ENCODE data around the gene TRA2B. TPM values are rescaled to one million over a fixed set of nuclear protein-coding genes. Genes with fewer than 3 reads are reported as not detected.

Gene TRA2B
- 10 to 100 TPM; 84.5 to 98.2 TPM for total RNA-seq
- long read RNA-seq, donor 1, full-length matches to known transcripts: 13 of 15 reads
- long read RNA-seq, donor 1, partial matches to known transcripts: 1 of 15 reads
- long read RNA-seq, donor 1, other reads (novel, unspliced or antisense): 1 of 15 reads
- long read RNA-seq, donor 2, transcript TRA2B-205 (9 exons, 2,952 nt): major isoform, 20 of 34 reads
- long read RNA-seq, donor 2, partial matches to known transcripts: 4 of 34 reads
- long read RNA-seq, donor 2, other reads (novel, unspliced or antisense): 6 of 34 reads

GRCh38 chr3:185937689-185938374 lies at the start of gene TRA2B:
TSS of gene TRA2B (minus strand) at chr3:185938014. CDS start at chr3:185937860, 154 bp downstream.
- intact Hi-C loops (cut with DNase I): no loop called here
- peak; percentile 100 for DNase-seq (ENCODE audit: low spot score)

GRCh38 chr3:185986198-185986777 lies 48.5 kb upstream of the TRA2B start:
- intact Hi-C loops (cut with DNase I): loop anchor here (10.0 kb wide), 3 partner anchors 249 to 549 kb away; no protein-coding TSS in a partner anchor

DNA sequence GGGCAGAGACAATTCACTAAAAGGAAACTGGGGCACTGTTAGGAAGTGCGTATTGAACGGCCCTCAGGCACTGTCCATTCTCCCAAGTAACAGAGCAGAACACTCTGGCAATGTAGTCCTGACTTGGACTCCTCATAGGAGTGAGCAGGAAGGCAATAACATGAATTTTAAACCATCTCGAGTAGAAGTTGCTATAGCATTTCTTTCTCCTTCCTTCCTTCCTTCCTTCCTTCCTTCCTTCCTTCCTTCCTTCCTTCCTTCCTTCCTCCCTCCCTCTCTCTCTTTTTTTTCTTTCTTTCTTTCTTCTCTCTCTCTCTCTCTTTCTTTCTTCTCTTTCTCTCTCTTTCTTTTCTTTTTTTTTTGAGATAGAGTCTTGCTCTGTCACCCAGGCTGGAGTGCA lies 46.4 kb upstream of the TRA2B start:
- intact Hi-C loops (cut with DNase I): loop anchor here (10.0 kb wide), 3 partner anchors 251 to 551 kb away; no protein-coding TSS in a partner anchor
- no peak for DNase-seq (ENCODE audit: low spot score)

More at GRCh38 chr3:185986198-185986777, 48.5 kb upstream of the TRA2B start:
- DNase-seq (ENCODE audit: low spot score): no peak

- no peak for DNase-seq (ENCODE audit: low spot score)
- intact Hi-C loops (cut with DNase I): loop anchor here (10.0 kb wide), 3 partner anchors 251 to 551 kb away; no protein-coding TSS in a partner anchor
These were observed 45.8 kb upstream of the TRA2B start for GRCh38 chr3:185983495-185984141.

DNA sequence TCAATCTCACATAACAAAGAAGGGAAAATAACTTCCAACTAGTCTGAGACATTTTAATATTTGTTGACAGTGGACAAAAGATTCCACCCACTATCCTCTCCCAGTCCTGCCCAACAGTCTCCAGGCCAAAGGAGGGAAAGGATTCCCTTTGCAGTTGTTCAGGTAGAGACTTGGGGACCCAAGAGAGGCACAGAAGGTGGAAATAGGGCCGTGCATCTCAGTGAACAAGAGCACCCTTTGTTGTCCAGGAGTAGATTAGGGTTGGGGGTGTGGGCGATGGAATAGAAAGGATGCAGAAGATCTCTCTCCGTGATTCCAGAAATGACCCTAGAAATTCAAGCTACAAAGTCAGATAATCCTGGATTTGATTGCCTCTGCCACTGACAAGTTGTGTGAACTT lies 44.8 kb upstream of the TRA2B start:
- no peak for DNase-seq (ENCODE audit: low spot score)
- intact Hi-C loops (cut with DNase I): loop anchor here (10.0 kb wide), 3 partner anchors 252 to 552 kb away; no protein-coding TSS in a partner anchor

GRCh38 chr3:185981621-185982020 lies 43.8 kb upstream of the TRA2B start:
- no peak for DNase-seq (ENCODE audit: low spot score)
- intact Hi-C loops (cut with DNase I): loop anchor here (10.0 kb wide), 3 partner anchors 253 to 553 kb away; no protein-coding TSS in a partner anchor

DNA sequence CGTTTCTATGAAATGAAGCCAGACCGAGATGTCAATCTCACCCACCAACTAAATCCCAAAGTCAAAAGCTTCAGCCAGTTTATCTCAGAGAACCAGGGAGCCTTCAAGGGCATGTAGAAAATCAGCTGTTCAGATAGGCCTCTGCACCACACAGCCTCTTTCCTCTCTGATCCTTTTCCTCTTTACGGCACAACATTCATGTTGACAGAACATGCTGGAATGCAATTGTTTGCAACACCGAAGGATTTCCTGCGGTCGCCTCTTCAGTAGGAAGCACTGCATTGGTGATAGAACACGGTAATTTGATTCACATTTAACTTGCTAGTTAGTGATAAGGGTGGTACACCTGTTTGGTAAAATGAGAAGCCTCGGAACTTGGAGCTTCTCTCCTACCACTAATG lies 41.9 kb upstream of the TRA2B start:
- intact Hi-C loops (cut with DNase I): loop anchor here (10.0 kb wide), 3 partner anchors 255 to 555 kb away; no protein-coding TSS in a partner anchor
- no peak for DNase-seq (ENCODE audit: low spot score)

- intact Hi-C loops (cut with DNase I): no loop called here
- DNase-seq (ENCODE audit: low spot score): no peak
These were observed 40.7 kb upstream of the TRA2B start for GRCh38 chr3:185978516-185978915.

DNA sequence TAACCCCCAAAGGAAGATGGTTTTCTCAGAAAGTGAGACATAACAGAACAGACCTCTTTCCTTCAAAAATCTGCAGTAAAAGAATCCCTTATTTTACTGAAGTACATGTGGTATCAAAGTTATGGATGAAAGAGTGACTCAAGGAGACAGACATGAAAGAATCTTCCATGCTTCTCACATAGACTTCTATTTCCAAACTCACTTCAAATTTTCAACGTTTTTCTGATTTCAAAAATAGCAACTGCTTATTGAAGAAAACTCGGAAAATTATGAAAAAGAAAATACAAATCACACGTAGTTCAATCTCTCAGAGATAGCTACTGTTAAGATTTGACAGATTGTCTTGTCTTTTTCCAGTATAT lies 39.8 kb upstream of the TRA2B start:
- no peak for DNase-seq (ENCODE audit: low spot score)
- intact Hi-C loops (cut with DNase I): no loop called here

GRCh38 chr3:185976977-185977678 lies 39.3 kb upstream of the TRA2B start:
- intact Hi-C loops (cut with DNase I): no loop called here
- DNase-seq (ENCODE audit: low spot score): peak; percentile 94

DNA sequence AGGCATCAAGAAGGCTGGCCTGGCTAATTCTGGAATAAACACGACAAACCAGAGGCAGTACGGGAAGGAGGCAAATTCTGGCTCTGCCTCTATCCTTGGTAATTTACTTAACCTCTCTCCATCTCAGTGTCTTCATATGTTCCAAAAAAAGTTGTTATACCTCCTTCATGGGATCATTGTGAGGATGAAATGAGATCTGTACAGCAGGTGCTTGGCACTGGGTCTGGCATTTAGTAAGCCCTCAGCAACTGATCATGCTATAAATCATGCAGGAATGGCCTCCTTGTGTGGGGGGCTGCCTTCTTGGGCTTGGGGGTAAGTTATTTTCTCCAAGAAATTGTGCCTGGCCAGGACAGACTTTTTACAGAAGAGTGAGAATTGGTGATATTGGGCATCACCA lies 38.3 kb upstream of the TRA2B start:
- intact Hi-C loops (cut with DNase I): no loop called here
- no peak for DNase-seq (ENCODE audit: low spot score)

GRCh38 chr3:185971579-185971978 lies 33.8 kb upstream of the TRA2B start:
- no peak for DNase-seq (ENCODE audit: low spot score)
- intact Hi-C loops (cut with DNase I): no loop called here

- intact Hi-C loops (cut with DNase I): no loop called here
- DNase-seq (ENCODE audit: low spot score): no peak
These were observed 30.4 kb upstream of the TRA2B start for GRCh38 chr3:185968168-185968567.

DNA sequence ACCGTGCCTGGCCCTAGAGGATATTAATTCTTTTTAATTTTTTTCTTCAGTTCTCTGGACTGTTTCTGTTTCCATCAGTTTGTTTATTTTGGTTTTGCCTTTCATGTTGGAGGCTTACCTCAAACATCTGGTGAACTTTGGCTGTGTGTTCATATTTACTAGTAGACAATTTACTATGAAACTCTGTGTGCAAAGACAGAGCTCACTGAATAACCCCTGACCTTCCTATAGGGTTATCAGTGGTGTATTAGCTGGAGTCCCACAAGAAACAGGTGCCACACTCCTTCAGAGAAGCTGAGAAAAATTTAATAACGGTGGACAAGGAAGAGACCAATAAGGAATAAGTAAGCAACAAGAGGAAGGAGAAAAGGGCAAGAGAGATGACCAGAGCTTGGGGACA lies 28.8 kb upstream of the TRA2B start:
- intact Hi-C loops (cut with DNase I): no loop called here
- no peak for DNase-seq (ENCODE audit: low spot score)

DNA sequence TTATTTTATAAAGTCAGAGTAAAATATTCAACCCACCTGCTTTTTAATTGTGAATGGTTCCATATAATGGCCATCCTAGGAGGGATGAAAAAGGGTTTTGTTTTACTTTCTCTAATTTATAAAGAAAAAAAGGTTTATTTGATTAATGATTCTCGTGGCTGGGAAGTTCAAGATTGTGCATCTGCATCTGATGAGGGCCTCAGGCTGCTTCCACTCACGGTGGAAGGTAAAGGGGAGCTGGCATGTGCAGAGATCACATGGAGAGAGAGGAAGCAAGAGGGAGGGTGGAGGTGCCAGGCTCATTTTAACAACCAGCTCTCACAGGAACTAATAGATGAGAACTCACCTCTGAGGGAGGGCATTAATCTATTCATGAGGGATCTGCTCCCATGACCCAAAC lies 27.7 kb upstream of the TRA2B start:
- intact Hi-C loops (cut with DNase I): no loop called here
- DNase-seq (ENCODE audit: low spot score): no peak

- intact Hi-C loops (cut with DNase I): loop anchor here in 1 of 2 donors (5.0 kb wide), 2 partner anchors 629 to 1689 kb away; no protein-coding TSS in a partner anchor
- no peak for DNase-seq (ENCODE audit: low spot score)
These were observed 23.9 kb upstream of the TRA2B start for GRCh38 chr3:185961675-185962232.

- intact Hi-C loops (cut with DNase I): loop anchor here in 1 of 2 donors (5.0 kb wide), 2 partner anchors 628 to 1688 kb away; no protein-coding TSS in a partner anchor
- DNase-seq (ENCODE audit: low spot score): no peak
These were observed 22.9 kb upstream of the TRA2B start for GRCh38 chr3:185960522-185961288.
